Effector memory CD4-positive, alpha-beta T cell (primary cell): ENCODE data around the gene CLP1.

Source experiments
- DNase-seq, 3 donors: peaks; one replicate each; pipeline ENCODE4 v3.0.0-alpha.2; 2020
- H3K27ac ChIP-seq: 2 replicates; pipeline ENCODE4 v1.7.0; 2013; ENCODE audit warnings: mild to moderate bottlenecking, low read length, moderate library complexity; ENCODE audit not compliant: insufficient read depth, poor library complexity, severe bottlenecking
- H3K27me3 ChIP-seq: replicated peaks from 2 replicates; pipeline ENCODE4 v1.7.0; 2013; ENCODE audit warnings: mild to moderate bottlenecking, low read length; ENCODE audit not compliant: insufficient read depth, control insufficient read depth, poor library complexity, severe bottlenecking
- H3K36me3 ChIP-seq: 2 replicates; pipeline ENCODE4 v1.7.0; 2013; ENCODE audit warnings: mild to moderate bottlenecking, low read length, moderate library complexity; ENCODE audit not compliant: control insufficient read depth, insufficient read depth
- H3K4me1 ChIP-seq: 2 replicates; pipeline ENCODE4 v1.7.0; 2013; ENCODE audit warnings: low read length, mild to moderate bottlenecking; ENCODE audit not compliant: control insufficient read depth, insufficient read depth, poor library complexity, severe bottlenecking
- H3K4me3 ChIP-seq: 2 replicates; pipeline ENCODE4 v1.7.0; 2013; ENCODE audit warnings: low read length, low read depth, mild to moderate bottlenecking; ENCODE audit not compliant: insufficient read depth, poor library complexity, severe bottlenecking
- H3K9me3 ChIP-seq: 2 replicates; pipeline ENCODE4 v1.7.0; 2013; ENCODE audit warnings: mild to moderate bottlenecking, low read length, moderate library complexity; ENCODE audit not compliant: control insufficient read depth

Gene CLP1

DNA sequence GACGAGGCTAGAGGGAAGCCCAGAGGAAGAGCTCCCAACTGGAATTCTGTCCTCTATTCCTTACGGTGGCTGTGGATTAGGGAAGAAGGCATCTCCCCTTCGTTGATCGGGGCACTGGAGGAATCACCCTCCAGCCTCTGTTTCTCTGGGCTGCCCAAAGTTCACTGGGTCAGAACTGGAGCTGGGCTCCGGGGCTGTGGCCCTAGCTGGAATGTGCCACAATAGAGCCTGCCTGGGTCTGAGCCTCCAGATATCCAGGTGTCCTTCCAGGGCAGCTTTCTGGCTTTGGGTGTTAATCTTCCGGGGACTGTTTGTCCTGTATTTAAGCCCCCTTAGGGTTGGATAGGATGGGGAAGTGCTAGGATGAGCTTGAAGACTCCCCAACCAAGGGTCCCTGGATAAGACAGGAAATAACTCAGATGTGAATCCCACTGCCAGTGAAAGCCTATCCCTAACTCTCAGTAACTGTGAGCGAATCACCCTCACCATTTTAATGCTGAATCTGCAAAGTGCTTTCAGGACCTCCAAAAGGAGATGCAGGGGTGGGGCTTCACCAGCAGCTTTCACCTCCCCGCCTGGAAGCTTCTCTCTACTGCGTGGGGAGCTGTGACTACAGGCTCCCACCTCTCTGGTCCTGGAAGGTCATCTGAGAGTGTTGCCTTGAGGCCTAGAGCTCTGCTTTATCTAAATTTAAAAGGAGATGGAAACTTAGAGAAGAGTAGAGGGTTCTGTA, 17.3 kb upstream of the CLP1 start:
- Histone ChIP-seq H3K9me3 (no peaks in the 10 kb centered on the region), H3K4me3 (no peak overlapping the region), H3K27ac (no peak overlapping the region), H3K36me3 (no peaks in the 10 kb centered on the region), H3K4me1 (peaks cover 19% of the 10 kb centered on the region), H3K27me3 (peaks cover 13% of the 10 kb centered on the region)
- DNase-seq: no peak

DNA sequence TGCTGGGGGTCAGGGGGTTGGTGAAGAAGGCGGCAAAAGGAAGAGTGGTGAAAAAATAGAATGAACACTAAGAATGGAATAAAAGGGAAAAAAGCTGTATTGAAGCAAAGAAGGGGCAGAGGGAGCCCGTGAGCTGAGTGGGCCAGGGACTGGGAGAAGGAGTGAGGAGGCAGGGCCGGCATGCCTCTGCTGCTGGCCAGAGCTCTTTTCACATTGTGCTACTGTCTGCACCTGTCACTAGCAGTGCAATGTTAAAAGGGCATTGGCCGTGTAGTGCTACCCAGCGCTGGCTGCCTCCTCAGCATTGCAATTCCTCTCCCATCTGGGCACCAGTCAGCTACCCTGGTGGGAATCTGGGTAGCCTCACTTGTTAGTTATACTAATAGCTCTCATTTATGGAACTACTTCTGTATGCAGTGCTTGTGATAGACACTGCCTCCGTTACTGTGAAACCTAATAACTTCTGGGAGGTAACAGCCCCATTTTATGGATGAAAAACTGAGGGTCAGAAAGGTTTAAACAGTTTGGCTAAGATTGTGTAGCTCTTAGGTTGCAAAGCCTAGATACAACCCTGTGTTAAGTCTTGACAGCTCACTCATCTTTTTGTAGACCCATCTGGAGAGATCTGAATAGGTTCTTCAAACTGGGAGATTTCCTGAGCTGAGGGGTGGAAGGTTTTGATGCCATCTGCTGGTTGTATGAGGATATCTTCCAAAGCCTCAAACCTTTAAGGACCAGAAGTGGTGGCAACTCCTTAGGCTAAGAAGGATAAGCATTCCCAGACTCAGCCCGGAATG, 16.4 kb upstream of the CLP1 start:
- peaks cover 22% of the 10 kb centered on the region for H3K27me3 ChIP-seq
- no peak overlapping the region for H3K27ac ChIP-seq
- H3K36me3 ChIP-seq: no peaks in the 10 kb centered on the region
- H3K4me3 ChIP-seq: no peak overlapping the region
- H3K9me3 ChIP-seq: no peaks in the 10 kb centered on the region
- H3K4me1 ChIP-seq: peaks cover 19% of the 10 kb centered on the region
- DNase-seq: no peak

DNA sequence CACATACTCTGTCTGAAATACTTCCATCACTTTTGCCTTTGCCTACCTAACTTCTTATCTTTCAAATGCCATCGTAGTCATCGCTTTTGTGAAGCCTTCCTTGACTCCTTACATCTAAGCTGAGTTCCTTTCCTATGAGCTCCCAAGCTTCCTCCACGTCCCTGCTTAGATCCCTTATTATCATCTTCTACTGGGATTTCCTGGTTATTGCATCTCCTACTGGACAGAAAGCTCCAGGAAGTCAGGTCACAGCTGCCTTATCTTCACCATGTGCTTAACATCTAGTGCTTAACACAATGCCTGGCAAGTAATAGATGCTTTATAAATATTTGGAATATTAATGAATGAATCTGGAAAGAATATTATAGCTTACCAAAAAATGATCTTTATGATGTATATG, 13.8 kb upstream of the CLP1 start:
- H3K27me3 ChIP-seq: peaks cover 34% of the 10 kb centered on the region
- no peak for DNase-seq
- H3K9me3 ChIP-seq: no peaks in the 10 kb centered on the region
- H3K4me3 ChIP-seq: no peak overlapping the region
- no peaks in the 10 kb centered on the region for H3K36me3 ChIP-seq
- peaks cover 22% of the 10 kb centered on the region for H3K4me1 ChIP-seq
- no peak overlapping the region for H3K27ac ChIP-seq

DNA sequence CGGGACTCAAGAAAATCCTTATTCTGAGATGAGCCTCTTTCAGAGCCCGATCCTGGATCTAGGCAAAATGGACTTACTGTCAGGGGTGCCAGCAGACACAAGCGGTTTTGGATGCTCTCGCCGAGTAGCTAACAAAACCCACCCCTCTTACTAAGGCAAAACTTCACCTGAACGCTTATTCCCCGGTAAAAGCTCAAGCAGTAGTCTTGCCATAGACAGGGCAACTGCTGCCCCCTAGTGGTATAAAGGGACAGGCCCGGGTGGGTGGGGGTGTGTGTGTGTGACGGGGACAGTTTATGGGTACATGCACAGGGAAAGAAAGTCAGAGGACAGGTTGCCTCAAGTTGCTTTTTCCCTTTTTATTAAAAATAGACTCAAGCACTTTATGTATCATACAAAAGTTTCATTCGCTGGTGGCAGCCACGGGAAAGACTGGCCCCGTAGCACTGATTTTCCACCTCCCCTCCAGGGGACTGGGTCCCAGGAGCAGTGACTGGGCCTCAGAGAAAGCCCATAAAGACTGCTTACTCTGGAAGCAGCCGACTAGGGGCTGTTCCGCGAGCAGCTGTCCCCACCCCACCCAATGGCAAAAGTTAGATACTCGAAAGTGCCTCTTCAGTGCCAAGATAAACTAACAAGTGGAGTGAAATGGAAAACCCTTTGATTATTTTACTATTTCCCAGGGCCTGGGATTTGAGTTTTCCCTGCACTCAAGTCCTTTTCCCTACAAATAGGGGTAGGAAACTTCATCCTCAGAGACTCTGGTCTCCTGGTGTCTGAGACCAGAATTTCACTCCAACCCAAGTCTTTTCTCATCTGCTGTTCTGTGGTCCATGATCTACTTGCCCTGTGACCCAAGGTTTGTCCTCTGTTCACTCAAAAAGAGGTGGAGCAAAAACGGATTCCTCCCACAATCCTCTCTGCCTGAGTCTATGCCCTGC, 12.5 kb upstream of the CLP1 start:
- H3K27ac ChIP-seq: no peak overlapping the region
- peak; percentile 70 to 76 (median 71) for DNase-seq
- no peaks in the 10 kb centered on the region for H3K36me3 ChIP-seq
- H3K4me3 ChIP-seq: no peak overlapping the region
- H3K9me3 ChIP-seq: no peaks in the 10 kb centered on the region
- peaks cover 41% of the 10 kb centered on the region for H3K27me3 ChIP-seq
- H3K4me1 ChIP-seq: peaks cover 22% of the 10 kb centered on the region

DNA sequence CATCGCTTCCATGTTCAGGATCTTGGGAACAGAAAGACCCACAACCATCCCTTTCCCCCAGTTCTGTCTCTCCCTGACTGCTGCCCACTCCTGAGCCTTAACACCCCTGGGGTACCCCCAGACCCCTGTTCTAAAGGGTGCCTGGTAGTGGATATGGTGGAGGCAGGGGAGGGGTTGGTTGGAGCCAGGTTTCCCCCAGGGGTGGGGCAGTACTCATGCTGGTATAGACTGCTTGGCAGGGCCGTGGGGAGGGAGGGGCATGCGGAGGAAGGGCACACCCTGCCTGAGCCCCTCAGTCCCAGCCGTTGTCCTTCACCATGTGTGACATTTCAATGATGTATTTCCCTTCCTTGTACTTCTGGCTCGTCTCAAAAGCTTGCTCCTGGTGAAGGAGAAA, 11.9 kb upstream of the CLP1 start:
- H3K27me3 ChIP-seq: peaks cover 41% of the 10 kb centered on the region
- no peaks in the 10 kb centered on the region for H3K36me3 ChIP-seq
- H3K9me3 ChIP-seq: no peaks in the 10 kb centered on the region
- DNase-seq: no peak
- H3K4me3 ChIP-seq: no peak overlapping the region
- H3K27ac ChIP-seq: no peak overlapping the region
- peaks cover 26% of the 10 kb centered on the region for H3K4me1 ChIP-seq

DNA sequence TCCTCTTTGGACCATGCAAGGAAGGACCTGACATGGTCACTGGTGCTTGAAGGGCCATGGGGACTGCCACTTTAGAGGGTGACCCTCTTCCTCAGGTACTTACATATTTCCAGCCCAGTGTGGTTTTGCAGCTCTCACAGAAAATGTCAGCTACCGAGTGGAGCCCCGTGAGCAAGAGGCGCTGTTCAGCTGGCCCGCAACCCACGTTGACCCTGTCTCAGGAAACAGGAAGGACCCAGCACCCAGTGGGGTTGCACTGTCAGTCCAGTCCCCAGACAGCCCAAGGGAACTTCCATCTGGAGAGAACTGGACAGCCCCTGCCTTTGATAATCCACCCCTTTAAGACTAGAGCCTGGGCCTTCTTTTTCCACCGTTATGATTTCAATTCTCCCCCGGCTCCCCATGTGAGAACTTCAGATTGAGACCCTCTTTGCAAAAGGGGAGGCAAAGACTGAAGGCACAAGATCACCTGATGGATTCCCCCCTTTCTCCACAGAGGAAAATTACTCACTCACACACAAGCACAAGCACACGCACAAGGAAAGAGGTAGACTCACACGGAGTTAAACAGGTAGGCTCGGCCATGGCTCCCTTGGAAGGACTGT, 11.3 kb upstream of the CLP1 start:
- Histone ChIP-seq H3K4me1 (peaks cover 26% of the 10 kb centered on the region), H3K36me3 (no peaks in the 10 kb centered on the region), H3K27ac (no peak overlapping the region), H3K27me3 (peaks cover 41% of the 10 kb centered on the region), H3K9me3 (no peaks in the 10 kb centered on the region), H3K4me3 (no peak overlapping the region)
- DNase-seq: no peak

DNA sequence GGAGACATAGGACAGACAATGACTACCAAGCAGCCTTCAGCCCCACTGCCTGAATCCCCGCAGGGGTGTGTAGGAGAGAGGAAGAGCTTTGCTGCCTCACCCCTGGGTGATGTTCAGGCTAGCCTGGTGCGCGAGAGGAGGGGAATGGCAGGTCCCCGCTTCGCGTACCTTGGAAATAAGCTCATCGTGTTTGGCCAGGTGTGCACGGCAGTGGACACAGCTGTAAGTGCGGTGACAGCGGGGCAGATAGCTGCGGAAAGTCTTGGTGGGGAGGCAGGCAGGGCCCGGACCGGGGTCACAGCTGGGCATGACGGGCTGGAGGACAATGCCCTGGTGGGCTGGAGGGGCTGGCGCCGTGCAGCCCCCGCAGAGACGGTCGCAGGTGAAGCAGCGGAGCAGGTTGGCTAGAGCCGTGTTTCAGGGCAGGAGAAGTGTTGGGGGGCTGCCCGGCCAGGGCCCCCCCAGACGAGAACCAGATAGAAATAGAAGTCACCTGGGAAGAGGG, 10.7 kb upstream of the CLP1 start:
- H3K27me3 ChIP-seq: peaks cover 41% of the 10 kb centered on the region
- H3K4me1 ChIP-seq: peaks cover 26% of the 10 kb centered on the region
- no peak for DNase-seq
- no peaks in the 10 kb centered on the region for H3K36me3 ChIP-seq
- no peak overlapping the region for H3K4me3 ChIP-seq
- H3K9me3 ChIP-seq: no peaks in the 10 kb centered on the region
- H3K27ac ChIP-seq: no peak overlapping the region

DNA sequence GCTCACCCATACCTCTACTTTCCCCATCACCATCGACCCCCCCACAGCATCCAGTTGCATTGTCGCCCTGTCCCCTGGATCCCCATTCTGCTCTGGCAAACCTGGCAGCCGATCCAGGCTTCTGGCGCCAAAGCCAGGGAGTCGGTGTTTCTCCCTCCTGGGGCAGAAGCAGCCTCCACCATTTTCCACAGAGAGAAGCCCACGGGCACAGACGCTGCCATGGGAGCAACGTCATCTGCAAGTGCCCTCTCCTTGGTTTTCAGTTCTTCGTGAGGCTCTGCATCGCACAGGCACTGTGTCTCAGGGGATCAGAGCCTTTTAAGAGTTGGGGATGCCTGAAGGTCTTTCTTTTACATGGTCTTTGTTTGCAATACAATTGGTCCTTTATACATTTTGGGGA, 10.2 kb upstream of the CLP1 start:
- H3K9me3 ChIP-seq: no peaks in the 10 kb centered on the region
- no peaks in the 10 kb centered on the region for H3K36me3 ChIP-seq
- H3K4me3 ChIP-seq: no peak overlapping the region
- peaks cover 26% of the 10 kb centered on the region for H3K4me1 ChIP-seq
- DNase-seq: no peak
- H3K27me3 ChIP-seq: peaks cover 41% of the 10 kb centered on the region
- H3K27ac ChIP-seq: no peak overlapping the region

DNA sequence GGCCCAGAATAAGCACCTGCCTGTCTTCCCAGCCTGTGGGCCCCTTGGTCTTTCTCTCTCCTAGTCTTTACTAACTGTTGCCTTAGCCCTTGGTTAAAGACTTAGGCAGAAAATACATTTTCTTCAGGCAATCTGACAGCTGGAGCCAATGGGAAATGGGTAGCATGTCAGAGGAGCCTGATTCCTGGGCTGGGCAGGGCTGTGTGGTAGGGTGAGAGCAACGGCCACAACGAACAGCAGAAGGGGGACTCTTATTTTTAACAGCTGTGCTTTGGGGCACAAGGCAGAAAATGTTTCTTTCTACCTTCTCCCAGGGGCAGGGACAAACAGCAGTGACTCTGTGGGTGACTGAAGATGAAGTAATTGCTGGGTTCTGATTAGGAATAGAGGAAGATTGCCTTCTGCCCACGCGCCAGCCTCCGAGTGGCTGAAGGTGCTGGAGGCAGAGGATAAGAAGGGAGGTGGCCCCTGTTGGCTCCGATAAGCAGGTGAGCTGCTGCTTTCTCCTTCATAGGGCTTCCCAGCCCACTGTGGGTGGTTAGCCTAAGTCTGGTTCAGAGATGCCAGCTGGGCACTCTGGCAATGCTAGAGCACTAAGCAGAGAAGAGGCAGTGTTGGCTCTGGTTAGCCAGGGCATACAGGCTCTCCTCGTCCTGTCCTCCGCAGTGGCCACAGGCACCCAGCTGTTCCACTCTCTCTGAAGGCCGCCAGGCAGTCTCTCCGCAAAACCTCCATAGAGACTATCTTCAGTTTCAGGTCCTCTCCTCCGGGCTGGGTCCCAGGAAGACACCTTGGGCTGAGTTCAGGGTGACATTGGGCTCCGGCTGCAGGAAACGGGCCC, 9.4 kb upstream of the CLP1 start:
- no peak overlapping the region for H3K4me3 ChIP-seq

More for the DNA sequence above, 9.4 kb upstream of the CLP1 start:
- DNase-seq: no peak
- no peaks in the 10 kb centered on the region for H3K9me3 ChIP-seq
- no peak overlapping the region for H3K27ac ChIP-seq
- peaks cover 41% of the 10 kb centered on the region for H3K27me3 ChIP-seq
- no peaks in the 10 kb centered on the region for H3K36me3 ChIP-seq
- peaks cover 26% of the 10 kb centered on the region for H3K4me1 ChIP-seq
